Measurements from ENCODE around the gene TMEM238.
"Not testable (repeated sequence)": the region's sequence is repeated elsewhere in the genome, so short reads cannot be mapped to it uniquely, and the experiment has no call there.

DNA sequence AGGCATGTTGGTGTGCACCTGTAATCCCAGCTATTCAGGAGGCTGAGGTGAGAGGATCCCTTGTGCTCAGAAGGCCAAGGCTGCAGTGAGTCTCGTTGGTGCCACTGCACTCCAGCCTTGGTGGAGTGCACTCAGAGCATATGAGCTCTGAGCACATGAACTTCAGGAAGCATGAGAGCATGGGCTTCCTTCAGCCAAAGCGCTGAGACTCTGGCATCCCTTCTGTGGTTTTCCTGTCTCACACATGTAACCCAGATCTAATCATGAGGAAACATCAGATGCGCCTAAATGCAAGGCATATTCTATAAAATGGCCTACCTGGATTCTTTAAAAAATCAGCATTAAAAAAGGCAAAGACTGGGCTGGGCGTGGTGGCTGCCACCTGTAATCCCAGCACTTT is 37.2 kb upstream of the TMEM238 start:
- TF ChIP-seq POLR2AphosphoS5, CTCF (IDR thresholded peaks at IDR 0.05): not testable (repeated sequence)

Measured in sigmoid colon (tissue), 4 donors.